Measurements from ENCODE around the gene RFX2.
"Not testable (repeated sequence)": the region's sequence is repeated elsewhere in the genome, so short reads cannot be mapped to it uniquely, and the experiment has no call there.

The RFX2 gene

DNA sequence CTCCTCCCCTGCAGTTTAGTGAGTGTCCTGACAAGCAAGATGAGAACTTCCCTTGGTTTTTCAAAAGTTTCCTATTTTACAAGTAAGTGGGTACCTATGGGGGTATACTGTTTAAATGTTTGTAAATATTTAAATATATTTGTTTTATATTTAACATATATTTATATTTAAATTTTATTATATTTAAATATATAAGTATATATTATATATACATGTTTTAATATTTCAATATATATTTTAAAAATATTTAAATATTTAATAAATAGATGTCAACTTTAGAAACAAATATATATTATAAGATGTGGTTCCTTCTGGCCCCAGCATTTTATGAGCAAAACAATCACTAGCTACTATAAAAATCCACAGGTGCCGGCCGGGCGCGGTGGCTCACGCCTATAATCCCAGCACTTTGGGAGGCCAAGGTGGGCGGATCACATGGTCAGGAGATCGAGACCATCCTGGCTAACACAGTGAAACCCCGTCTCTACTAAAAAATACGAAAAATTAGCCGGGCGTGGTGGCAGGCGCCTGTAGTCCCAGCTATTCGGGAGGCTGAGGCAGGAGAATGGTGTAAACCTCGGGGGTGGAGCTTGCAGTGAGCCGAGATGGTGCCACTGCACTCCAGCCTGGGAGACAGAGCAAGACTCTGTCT, 3.5 kb downstream of the RFX2 start:
- DNase-seq; in situ Hi-C loops (cut with MboI; ENCODE audit: low pct_unique_long_range_greater_than_20kb, low sequenced_read_pairs): not testable (repeated sequence)

DNA sequence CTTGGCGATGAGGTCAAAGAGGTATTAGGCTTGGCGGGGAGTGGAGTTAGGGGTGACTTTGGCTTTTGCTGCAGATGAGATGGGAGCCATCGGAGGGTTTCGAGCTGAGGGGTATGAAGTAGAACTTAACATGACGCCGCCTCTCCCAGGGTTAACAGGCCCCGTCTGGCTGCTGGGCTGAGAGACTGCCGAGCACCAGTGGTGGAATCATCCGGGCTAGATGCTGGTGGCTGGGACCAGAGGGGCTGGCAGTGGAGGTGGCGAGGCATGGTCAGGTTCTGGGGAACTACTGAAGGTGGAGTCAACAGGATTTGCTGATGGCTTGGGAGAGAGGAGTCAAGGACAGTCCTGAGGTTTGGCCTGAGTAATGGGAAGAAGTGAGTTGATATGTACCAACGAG, 4.9 kb downstream of the RFX2 start:
- in situ Hi-C loops (cut with MboI; ENCODE audit: low pct_unique_long_range_greater_than_20kb, low sequenced_read_pairs) = no loop called here
- DNase-seq = no peak

DNA sequence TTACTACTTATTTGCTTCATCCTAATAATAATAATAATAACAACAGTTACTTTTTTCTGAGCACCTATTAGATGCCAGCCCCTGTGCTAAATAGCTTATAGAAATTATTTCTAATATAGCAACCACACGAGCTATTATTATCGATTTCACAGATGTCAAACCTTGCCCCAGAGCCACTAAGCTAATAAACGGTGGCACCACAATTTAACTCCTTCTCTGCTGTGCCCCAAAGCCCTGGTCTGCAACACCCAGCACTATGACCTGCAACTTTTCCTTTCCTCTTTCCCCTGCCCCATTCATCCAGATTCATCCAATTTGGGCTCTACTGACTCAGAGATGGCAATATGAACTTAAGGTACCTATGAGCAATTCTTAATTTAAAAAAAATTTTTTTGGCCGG, 6.4 kb downstream of the RFX2 start:
- no peak for DNase-seq
- in situ Hi-C loops (cut with MboI; ENCODE audit: low pct_unique_long_range_greater_than_20kb, low sequenced_read_pairs) = no loop called here

DNA sequence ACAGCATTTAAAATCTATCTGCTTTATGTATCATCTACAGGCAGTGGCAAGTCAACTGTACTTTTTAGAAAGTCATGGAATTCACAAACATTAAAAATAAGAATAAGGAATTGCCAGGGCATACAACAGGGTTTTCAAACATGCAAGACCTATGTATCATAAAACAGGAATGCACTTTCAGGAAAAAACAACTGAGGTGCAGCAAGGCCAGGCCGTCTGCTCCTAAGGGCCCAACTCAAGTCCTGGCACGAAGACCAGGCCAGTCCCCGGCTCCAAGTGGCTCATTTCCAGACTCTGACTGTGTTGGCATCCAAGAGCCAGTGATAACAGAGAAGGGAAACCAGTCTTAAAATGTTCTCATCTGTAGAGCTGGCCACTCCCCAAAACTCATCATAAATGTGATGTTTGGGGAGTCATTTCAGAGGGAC, 7.1 kb downstream of the RFX2 start:
- in situ Hi-C loops (cut with MboI; ENCODE audit: low pct_unique_long_range_greater_than_20kb, low sequenced_read_pairs) = no loop called here
- DNase-seq = no peak

DNA sequence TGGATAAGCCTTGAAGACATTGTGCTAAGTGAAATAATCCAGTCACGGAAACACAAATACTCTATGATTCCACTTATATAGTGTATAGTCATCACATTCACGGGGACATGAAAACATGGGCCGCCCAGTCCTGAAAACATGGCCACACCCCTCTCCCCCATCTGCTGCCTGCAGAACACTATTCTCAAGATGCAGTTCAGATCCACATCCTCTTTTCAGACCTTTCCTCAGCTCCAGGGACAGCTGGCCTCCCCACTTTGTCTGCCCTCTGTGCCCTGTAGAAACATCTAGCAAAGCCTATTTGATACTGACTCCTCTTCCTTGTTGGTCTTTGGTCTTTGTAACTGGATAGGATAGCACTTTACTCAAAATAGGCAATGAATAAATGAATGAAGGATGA, 8.3 kb downstream of the RFX2 start:
- no peak for DNase-seq
- in situ Hi-C loops (cut with MboI; ENCODE audit: low pct_unique_long_range_greater_than_20kb, low sequenced_read_pairs) = no loop called here

DNA sequence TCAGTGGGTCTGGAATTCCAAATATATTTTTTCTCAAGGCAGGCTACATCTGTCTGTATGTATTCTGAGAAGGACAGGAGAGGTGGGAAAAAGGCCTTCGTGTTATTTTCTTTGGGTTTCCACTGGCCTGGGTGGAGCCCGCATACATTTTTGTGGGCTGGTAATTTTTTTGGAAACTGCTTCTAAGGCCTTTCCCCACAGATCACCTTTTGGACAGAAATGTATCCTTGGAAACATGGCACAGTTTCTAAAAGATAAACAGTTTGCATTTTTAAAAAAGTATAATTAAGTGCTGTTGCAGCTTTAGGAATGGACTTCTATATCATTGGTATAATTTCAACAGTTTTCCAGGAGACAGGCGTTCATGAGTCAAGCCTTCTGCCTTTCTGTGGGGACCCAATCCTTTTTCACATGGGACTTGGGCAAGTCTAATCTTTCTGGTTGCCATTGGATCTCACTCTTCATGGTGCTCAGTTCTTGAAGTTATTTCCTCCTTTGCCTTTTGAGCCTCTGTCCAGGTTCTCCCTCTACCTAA, 8.9 kb downstream of the RFX2 start:
- DNase-seq = no peak
- in situ Hi-C loops (cut with MboI; ENCODE audit: low pct_unique_long_range_greater_than_20kb, low sequenced_read_pairs) = no loop called here

DNA sequence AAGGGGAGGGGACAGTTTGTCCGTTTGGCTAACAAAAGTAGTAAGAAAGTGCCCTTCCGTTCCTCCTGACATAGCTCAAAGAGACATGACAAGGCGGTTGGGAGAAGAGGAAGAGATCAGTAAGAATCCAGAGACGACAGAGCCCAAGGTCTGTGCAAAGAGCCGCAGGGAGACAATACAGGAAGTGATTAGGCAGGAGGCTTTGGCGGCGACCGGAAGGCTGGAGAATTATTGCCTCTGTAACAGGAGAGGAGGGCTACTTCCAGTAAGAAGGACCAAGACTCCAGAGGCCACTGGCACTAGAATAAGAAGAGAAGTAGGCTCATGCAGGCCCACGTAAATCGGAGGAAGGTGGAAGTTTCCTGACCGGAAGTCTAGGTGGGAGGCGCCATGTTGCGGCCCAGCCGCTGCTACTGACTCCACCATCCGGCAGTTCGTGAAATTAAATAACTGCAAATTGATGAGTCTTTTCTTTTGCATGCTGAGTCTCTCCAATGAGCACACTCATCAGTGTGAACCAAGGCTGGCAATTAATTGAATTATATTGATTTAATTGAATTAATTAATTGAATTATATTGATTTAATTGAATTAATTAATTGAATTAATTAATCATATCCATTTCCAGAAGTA, 9.9 kb downstream of the RFX2 start:
- peak; percentile 95 for DNase-seq
- in situ Hi-C loops (cut with MboI; ENCODE audit: low pct_unique_long_range_greater_than_20kb, low sequenced_read_pairs) = no loop called here

DNA sequence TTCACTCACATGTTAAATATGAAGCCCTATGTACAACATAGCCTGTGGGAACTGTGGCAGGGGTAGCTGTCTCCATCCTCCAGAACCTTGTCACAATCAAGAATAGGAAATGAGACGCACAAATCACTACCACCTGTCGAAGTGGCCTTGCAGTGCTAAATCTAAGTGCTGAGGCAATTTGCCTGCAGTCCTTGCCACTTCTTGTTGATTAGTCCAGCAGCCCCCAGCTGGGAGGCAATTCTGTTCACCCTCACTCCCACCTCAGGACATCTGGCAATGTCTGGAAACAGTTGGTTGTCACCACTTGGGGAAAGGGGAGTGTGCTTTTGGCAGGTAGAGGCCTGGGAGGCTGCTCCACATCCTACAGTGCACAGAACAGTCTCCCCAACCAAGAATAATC, 10.7 kb downstream of the RFX2 start:
- DNase-seq = peak; percentile 34
- in situ Hi-C loops (cut with MboI; ENCODE audit: low pct_unique_long_range_greater_than_20kb, low sequenced_read_pairs) = no loop called here

DNA sequence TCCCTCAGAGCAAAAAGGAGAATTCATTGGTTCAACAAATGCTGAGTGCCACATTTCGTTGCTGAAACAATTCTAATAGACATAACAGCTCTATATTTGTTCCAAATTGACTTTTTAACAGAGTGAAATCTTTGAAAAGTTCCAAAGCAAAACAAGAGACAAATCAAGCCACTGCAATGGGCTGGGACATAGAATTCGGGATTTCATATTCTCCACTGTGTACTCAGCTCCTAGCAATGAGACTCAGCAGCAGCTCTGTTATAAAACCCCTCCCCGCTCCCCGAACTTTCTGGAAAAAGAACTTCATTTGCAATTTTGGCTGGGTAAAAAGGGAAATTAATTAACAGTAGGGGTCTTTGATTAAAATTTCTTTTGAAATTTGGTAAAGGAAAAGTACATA, 11.3 kb downstream of the RFX2 start:
- no peak for DNase-seq
- in situ Hi-C loops (cut with MboI; ENCODE audit: low pct_unique_long_range_greater_than_20kb, low sequenced_read_pairs) = no loop called here

DNA sequence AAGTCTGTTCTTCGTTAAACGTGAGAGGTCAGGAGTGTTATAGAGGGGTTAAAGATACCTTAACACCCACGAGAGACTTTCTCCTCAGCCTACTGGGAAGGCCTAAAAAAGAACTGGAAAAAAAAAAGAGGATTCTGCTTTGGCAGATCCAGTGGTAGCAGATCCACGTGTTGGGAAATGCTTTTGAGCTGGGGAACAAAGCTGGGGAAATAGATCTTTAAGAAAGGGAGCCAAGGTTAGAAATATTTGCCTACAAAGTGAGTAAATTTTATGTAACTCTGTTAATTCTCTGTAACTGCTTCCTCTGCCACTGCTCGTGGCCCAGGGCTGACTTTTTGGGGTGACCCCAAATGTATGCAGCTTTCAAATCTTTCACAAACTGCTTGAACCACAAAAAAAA, 11.7 kb downstream of the RFX2 start:
- DNase-seq = no peak
- in situ Hi-C loops (cut with MboI; ENCODE audit: low pct_unique_long_range_greater_than_20kb, low sequenced_read_pairs) = no loop called here

DNA sequence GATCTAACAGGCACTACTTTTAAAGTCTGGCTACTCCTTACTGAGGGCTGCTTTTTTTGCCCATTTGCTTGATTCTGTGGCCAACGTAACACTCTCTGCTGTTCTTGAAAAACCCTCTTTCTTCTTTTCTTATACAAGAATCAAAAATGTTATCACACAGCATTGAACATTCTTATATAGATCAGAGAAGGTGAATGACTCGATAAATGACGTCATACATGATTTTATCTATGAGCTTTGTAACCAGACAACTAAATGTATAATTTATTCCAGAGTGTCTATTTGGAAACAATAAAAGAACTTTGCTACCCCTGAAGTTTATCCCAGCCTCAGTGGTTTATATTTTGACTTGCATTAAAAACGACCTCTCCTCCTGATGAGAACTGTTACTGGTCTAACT, 12.4 kb downstream of the RFX2 start:
- in situ Hi-C loops (cut with MboI; ENCODE audit: low pct_unique_long_range_greater_than_20kb, low sequenced_read_pairs) = no loop called here
- no peak for DNase-seq

DNA sequence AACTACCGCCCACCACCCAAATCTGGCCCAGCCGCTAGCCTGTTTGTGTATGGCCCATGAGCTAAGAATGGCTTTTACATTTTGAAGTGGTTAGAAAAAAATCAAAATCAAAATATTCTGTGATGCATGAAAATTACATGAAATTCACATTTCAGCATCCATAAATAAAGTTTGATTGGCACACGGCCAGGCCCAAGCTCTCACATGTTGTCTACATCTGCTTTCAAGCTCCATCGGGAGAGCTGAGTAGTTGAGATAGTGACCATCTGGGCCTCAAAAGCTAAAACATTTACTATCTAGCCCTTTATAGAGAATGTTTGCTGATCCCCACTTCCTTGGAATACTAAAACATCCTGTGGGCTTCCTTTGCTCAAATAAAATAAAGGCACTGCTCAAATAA, 14.5 kb downstream of the RFX2 start:
- DNase-seq = no peak
- in situ Hi-C loops (cut with MboI; ENCODE audit: low pct_unique_long_range_greater_than_20kb, low sequenced_read_pairs) = no loop called here

DNA sequence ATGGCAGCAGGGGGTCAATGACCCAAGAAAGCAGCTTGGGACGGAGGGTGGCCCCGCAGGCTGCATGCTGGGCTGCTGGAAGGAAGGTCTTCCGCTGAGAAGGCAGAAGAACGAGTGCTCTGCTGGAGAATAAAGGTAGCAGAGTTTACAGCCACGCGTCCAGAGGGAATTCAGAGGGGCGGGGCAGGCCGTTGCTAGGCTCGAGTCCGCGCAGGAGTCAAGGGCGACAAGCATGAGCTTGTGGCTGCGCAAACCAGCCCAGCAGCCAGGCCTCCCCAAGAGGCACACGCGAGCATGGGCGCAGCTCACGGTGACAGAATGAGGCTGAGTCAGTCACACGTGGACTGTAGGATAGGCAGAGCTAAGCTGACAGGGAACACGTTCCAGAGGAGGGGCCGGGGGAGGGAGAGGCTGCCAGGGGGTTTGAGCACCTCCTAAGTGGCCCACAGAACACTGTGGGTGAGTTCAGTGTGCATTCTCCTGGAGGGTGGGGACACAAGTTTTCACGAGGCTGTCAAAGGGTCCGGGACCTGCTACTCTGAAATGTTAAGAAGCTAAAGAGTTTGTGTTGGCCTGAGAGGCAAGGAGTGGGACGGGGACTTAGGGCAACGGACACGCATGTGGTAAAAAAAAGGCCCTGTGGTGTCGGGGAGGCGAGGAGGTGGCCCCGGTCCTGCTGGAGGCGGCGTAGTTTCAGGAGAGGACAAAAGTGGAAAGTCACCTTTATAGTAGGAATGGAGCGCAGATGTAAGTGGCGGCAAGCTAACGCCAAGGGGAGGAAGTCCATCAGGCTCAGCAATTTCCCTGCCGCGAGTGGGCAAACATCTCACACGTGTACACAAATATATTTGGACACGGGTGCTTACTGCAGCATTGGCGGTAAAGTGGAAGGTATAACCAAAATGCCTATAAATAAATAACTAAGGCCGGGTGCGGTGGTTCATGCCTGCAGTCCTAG, 17.7 kb downstream of the RFX2 start:
- in situ Hi-C loops (cut with MboI; ENCODE audit: low pct_unique_long_range_greater_than_20kb, low sequenced_read_pairs) = no loop called here
- no peak for DNase-seq

DNA sequence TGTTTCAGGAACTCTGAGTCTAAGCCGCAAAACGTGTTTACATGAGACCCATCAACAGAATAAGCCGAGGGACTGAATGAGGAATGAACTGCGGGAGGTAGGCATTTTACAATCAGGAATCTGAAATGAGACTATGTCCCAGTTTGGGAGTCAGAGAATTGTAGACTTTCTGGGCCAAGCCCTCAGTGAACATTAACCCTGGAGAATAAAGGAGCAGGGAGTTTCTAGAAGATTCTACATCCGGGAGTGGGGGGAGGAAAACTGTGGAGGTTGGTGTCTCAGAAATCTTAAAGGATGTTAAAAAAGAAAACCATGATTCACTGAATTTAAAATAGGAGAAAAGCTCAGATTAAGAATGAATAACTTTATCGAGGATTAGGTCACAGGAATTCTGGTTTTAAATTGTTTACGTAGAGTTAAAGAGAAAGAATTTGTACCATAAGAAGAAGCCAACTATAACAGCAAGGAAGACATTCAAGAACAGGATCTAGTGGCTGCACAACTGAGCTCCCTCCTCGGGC, 18.5 kb downstream of the RFX2 start:
- in situ Hi-C loops (cut with MboI; ENCODE audit: low pct_unique_long_range_greater_than_20kb, low sequenced_read_pairs) = no loop called here

DNA sequence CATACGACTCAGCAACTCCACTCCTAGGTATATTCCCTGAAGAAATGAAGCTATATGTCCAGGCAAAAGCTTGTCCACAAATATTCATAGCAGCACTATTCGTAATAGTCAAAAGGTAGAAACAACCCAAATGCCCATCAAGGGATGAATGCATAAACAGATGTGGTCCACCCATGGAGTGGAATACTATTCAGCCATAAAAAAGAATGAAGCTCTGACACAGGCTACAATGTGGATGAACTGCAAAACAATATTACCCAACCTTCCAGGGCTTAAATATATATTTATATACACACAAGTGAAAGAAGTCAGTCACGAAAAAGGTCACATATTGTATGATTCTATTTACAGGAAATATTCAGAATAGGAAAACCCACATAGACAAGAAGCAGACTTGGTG, 19.7 kb downstream of the RFX2 start:
- DNase-seq = no peak
- in situ Hi-C loops (cut with MboI; ENCODE audit: low pct_unique_long_range_greater_than_20kb, low sequenced_read_pairs) = no loop called here

More for the DNA sequence above, 18.5 kb downstream of the RFX2 start:
- DNase-seq = no peak

DNA sequence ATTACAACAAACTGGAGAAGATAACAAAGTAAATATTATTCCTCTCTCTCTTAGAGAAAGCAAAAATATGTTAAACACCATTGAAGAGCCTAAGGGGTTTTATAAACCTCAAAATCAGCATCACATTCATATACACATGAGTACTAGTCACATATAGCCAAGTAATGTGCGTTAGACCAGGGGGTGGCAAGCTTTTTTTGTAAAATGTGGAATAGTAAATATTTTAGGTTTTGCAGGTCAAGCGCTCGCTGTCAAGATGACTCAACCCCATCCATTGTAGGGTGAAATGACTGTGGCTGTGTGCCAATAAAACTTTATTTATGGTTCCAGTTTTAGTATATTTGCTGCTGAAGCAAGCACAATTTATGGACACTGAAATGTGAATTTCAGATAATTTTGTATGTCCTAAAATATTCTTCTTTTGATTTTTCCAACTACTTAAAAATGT, 21.7 kb downstream of the RFX2 start:
- DNase-seq = no peak
- in situ Hi-C loops (cut with MboI; ENCODE audit: low pct_unique_long_range_greater_than_20kb, low sequenced_read_pairs) = no loop called here

DNA sequence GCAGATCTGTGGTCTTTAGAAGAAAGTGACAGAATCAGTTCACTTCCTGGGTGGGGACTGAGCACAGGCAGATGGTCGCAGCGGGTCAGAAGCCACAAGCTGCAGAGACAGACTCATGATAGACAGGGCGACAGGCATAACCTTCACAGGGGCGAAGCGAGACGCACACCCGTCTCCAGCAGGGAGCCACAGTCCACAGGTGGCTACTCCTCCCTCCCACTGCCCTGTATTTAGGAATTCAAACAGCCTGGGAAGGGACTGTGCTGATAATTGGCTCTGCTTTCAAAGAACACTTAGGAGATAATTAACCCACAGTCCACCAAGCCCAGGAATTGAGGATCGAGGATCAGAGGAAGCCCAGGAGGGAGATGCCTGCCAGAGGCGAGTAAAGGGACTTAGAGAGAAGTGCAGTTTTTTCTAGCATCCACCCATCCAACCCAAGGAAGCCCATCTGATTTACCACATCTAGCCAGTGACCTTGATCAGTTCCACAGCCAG, 23.2 kb downstream of the RFX2 start:
- in situ Hi-C loops (cut with MboI; ENCODE audit: low pct_unique_long_range_greater_than_20kb, low sequenced_read_pairs) = no loop called here
- DNase-seq = peak; percentile 19

DNA sequence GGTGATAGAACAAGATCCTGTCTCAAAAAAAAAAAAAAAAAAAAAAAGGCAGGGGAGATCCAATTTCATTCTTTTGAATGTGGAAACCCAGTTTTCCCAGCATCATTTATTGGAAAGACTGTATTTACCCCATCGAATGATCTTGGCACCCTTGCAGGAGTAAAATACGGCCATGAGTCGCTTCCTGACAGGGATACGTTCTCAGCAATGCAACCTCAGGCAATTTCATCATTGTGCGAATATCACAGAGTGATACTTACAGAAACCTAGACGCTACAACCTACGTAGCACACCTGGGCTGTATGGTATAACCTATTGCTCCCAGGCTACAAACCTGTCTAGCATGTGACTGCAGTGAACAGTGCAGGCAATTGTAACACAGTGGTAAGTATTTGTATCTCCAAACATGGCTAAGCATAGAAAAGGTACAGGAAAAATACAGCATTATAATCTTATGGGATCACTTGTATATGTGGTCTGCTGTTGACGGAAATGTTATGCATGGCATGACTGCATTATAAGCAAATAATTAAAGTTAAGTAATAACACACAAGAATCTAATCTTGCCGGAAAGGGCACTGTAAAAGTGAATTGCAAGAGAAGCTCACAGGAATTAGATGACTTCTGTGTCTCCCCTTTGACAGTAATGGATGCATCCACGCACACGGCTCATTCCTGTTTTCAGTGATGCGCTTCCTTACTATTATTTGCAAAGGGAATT, 24.1 kb downstream of the RFX2 start:
- in situ Hi-C loops (cut with MboI; ENCODE audit: low pct_unique_long_range_greater_than_20kb, low sequenced_read_pairs) = no loop called here
- DNase-seq = no peak

DNA sequence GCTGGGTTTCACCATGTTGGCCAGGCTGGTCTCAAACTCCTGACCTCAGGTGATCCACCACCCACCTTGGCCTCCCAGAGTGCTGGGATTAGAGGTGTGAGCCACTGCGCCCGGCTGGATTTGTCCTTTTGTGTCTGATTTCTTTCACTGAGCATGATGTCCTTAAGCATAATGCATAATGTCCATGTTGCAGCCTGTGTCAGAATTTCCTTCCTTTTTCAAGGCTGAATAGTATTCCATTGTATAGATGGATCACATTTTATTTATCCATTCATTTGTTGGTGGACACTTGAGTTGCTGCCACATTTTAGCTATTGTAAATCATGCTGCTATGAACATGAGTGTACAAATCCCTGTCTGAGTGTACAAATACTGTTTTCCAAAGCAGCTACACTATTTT, 25.5 kb downstream of the RFX2 start:
- DNase-seq = no peak
- in situ Hi-C loops (cut with MboI; ENCODE audit: low pct_unique_long_range_greater_than_20kb, low sequenced_read_pairs) = no loop called here

Measured in KBM-7 (cell line).